HG03159 (cell line): Measurements from ENCODE around the gene KDM4C.
"Not testable (repeated sequence)": the region's sequence is repeated elsewhere in the genome, so short reads cannot be mapped to it uniquely, and the experiment has no call there.

Experiments
- ATAC-seq: cut with Tn5 transposase; IDR thresholded peaks from one replicate; pipeline ENCODE4 v1.9.1; 2021; ENCODE audit warnings: mild to moderate bottlenecking, moderate library complexity; ENCODE audit not compliant: unreplicated experiment

The KDM4C gene

DNA sequence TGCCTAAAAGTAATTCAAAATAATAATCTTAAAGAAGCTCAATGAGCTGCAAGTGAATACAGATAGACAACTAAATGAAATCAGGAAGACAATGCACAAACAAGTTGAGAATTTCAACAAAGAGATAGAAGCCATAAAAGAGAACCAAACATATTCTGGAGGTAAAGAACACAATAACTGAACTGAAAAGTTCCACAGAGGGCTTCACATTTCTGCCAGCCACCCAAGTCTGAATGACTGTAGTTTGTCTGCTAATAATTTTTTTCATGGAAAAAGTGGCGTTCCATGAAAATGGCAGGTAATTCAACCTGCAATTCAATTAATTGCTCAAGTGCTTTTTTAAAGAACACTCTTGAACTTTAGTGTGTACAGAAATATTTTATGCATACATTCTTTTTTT is 251.3 kb downstream of the KDM4C start:
- no peak for ATAC-seq

DNA sequence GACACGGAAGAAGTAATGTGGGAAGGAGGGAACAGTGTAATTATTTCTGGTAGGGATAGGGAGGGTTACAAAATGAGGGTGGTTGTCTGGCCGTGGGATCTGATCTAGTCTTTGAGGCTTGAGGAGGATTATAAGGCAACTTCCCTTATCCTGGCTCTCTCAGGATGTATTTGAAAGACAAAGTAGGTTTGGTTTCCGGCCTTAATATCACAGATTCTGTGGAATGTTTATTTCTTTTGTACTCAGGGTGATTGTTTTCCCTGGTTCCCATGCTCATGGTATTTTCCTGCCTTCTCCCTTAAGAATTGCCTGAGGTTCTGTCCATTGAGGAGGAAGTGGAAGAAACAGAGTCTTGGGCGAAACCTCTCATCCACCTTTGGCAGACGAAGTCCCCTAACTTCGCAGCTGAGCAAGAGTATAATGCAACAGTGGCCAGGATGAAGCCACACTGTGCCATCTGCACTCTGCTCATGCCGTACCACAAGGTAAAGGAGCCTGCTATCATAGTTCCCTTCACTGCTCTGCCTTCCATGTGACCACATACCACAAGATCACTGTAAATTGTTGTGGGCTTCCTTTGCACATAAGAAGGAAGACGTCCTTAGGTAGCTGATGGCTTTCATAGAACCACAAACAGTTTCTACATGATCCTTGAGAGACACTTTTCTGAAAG is 253.8 kb downstream of the KDM4C start:
- ATAC-seq = no peak

DNA sequence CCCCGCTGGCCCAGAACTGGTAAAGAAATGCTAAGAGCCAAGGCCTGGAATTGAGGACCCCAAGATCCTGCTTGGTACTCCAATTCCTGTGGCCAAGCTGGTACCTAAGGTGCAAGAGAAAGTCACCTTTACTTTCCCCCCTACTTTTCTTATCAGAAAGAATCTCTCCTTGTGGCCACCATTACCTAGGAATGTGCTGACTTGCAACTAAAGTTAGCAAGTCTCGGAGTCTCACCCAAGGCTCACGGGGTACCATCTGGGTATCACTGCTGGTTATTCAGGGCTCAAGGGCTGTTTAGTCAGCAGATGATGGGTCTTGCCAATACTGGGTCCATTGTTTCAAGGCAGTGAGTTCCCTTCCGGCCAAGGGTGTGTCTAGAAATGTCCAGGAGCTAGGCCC is 270.2 kb downstream of the KDM4C start:
- ATAC-seq = no peak

DNA sequence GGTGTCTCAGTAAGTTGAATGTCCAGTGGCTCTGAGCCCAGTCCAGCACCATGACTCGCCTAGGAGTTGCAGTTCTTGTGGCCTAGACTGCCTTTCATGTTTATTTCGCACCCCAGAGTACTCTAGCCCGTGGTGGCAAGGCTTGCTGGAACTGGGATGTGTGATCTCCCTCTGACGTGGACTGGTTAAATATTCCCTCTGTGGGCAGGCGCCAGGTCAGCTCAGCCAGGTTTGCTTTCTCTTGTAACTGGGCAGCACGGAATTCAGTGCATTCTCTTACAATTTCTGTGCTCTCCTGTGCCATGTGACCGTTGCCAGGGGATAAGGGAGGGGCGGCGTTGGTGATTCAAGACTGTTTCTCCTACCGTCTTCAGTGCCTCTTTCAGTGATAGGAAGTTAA is 270.8 kb downstream of the KDM4C start:
- ATAC-seq = no peak

DNA sequence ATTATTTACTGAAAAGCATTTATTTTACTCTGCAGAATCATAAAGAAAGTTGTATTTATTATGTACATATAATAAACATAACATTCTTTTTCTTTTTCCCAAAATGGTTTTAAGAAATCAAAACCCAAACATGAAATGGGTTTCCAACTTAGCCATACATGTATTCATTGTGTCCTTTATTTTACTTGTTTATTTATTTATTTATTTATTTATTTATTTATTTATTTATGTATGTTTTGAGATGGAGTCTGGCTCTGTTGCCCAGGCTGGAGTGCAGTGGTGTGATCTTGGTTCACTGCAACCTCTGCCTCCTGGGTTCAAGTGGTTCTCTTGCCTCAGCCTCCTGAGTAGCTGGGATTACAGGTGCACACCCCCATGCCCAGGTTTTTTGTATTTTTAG is 273.2 kb downstream of the KDM4C start:
- not testable (repeated sequence) for ATAC-seq

DNA sequence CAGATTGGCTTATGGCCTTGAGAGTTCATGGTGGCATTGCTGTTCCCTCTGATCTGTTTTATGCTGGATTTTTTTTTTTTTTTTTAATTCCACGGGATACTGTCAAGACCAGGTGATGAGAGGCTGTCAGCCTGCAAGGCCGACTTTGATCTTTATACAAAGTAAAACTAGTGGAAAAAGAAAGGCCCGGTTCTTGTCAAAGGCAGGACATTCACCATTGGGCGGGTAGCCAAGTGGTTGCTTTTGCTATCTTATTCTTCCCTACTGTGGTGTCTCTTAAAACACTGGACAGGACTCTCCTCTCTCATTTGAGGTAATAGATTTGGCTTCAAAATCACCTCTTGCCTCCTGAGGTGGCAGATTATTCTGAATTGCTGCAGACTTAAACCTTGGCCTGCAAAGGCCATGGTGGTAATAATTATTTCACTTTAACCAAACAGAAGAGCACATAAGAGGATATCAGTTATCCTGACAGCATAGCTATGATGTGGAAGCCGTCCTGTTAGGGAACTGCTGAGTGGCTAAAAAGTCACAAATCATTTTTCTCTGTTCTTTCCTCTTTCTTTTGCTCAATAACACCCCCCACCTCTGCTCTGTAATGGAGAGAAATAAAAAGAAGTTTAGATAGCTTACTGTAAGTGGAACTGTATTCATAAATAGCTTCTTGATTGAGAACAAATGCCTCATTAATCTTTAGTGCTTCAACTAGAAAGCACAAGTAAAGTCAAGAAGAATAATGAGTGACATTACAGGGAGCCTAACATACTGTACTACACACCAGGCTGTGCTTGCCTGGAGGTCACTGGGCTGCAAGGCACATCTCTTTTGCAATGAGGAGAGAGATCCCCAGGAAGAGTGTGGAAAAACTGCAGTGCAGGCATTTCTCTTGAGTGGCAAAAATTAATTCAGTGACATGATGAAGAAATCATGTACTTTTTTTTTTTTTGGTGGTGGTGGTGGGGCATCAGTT is 275.6 kb downstream of the KDM4C start:
- no peak for ATAC-seq

DNA sequence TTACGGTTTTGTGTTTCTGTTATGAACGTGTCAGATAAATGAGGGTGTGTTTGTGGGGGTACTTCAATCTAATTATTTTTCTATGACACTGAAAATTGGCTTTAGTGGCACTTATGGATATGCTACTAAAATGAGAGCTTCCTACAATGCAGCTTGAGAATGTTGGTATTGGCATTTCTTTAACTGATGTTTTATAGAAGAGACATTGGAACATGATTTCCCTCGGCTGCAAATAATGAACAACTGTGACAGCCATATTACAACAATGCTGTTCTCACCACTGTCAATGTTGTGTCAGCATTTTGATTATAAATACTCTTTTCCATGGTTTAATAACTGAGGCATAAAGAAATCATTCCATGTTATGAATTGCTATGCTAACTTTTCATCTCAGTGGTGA is 279.4 kb downstream of the KDM4C start:
- ATAC-seq = no peak

DNA sequence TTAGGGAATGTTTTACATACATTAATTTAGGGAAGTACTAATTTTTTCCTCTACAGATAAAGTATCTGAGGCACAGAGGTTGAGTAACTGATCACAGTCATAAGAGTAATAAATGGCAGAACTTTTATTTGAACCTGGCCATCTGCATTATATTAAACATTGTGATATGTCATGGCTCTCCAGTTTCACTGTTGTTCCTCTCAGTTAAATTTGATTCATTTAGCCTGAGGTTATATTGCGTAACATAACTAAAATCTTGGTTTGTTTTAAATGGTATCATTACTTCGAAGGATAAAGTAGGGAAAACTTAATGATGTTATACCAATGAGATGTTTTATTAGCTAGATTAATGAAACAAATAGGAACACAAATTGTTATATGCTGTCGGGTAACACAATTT is 284.4 kb downstream of the KDM4C start:
- no peak for ATAC-seq

DNA sequence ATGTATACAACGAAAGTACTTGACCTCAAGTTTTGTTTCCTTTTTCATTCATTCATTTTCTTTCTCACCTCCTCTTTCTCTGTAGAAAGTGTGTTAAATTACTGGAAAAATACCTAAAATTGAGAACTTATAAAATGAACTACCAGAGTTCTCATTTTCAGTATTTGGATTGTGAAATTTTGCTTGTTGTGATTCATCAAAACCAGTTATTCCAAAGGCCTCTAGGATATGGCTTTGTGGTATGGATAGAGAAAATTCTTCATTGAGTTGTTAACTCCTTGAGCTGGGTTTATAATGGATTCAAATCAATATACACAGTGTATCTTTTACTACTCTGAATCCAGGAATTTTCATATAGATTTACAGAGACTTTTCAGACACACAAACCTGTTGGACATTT is 287.6 kb downstream of the KDM4C start:
- ATAC-seq = no peak

DNA sequence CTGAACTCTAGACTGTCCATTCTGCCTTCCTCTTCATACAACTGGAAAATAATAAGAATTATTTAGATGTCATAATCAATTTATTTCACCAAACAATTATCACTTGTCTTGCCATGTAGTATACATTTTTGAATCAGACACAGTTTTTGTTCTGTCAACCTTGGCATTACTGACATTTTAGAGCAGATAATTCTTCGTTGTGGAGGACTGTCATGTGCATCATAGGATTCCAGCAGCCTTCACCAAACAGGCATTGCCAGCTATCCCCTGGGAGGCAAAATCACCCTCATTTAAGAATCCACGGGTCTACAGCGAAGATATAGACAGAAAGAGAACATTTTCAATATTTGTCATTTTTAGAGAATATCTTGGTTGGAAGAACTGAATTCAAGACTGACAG is 293.9 kb downstream of the KDM4C start:
- no peak for ATAC-seq

DNA sequence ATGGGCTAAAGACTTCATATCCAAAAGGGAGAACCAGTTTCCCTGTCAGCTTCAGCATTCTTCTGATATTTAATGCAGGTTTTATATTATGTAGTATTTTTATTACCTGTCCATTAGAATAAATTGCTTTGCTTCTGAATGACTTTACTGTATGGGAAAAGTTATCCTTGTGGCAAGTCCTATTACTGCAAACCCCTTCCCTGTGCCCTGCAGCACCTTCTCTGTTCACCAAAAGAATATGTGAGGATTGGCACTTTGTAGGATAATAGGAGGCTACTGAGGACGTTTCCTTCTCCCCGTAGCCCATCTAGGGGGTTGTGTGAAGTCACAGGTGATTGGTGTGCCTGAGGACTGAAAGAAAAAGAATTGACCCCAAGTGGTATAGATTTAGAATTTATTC is 296.1 kb downstream of the KDM4C start:
- ATAC-seq = no peak

DNA sequence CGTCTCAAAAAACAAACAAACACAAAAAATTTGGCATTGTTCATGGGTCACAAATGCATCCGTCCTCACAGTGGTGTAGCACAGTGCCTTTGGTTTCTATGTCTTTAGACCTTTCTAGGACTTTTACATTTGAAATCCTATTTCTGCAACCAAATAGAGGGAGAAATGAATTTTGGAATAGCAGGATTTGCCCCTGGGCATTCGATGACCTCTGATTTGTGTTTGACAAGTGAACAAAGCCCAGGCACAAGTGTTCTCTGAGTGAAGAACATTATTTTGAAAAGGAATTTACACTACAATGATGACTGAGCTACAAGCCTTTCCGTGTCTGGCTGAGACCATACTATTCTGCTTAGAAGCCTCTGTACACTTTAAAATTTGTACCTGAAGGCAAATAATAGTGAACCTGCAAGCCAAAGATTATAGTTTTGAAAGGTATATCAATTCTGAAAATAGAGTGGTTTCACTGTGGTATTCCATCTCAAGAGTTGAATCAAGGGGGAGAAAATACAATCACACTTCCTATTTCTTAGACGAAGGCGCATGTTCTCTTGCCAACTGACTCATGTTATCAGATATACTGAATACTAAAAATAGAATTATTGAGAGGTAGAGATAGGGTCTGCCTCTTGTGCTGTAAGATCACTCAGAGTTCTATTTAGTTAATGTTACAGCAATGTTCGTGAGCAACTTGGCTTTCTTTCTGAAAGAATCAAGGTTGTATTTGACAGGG is 297.6 kb downstream of the KDM4C start:
- ATAC-seq = peak; percentile 43

DNA sequence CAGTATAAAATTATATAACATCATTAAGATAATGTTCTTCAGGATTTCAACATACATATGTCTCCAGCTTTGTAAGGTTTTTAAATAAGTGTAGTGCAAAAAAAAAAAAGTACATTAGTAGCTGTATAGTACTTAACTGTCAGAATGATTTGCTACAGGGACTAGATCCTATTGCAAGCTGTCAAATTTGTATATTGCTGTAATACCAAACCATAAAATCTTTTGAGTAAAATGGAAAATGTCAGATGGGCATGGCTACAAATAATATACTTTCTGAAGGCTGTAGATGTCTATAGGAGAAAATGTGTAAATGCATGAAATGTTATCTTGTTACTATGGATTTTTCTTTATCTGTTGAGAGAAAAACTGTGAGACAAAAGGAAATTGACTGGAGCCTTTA is 298.5 kb downstream of the KDM4C start:
- no peak for ATAC-seq

DNA sequence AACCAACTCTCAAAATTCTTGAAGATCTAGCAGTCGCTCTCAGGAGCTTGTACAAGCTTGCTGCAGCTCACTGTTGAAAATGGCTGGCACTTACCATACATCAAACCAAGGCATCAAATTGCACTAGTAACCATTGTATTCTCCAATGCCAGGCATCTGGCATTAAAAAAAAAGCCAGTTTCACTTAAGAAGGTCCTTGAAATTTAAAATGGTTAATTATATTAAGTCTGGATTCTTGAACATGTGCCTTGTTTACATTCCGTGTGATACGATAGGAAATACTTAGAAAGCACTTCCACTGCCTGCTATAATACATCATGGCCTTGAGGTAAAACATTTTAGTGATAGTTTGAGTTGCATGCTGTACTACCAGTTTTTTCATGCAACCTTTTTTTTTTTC is 300.7 kb downstream of the KDM4C start:
- no peak for ATAC-seq

DNA sequence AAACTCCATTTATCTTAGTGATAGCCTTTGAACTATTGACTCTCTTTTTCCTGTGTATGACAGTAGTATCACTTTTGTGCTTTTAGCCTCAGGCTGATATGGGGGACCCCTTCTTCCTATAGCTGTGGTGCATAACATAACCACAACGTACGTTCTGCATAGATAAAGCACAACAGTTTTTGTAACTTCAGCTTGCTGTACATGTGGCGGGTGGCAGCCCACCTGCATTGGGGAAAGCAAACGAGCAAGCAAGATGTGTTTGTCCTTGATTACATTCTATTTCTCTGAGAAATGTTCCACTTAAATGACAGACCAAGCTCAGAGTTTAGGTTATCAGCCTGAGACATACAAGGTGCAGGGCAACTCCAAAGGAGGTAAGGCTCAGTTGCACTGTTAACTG is 309.4 kb downstream of the KDM4C start:
- ATAC-seq = no peak

DNA sequence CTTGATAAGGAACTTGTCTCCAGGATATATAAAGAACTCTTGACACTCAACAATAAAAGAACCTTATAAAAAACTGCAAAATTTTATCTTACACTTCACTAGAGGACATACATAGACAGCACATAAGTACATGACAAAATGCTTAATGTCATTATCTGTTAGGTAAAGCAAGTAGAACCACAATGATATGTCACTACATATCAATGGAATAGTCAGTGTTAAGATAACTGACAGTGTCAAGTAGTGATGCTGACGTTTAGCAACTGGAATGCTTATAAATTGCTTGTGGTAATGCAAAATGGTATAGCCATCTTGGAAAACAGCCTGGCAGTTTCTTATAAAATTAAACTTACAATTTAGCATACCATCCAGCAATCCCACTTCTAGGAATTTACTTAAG is 314.1 kb downstream of the KDM4C start:
- no peak for ATAC-seq

DNA sequence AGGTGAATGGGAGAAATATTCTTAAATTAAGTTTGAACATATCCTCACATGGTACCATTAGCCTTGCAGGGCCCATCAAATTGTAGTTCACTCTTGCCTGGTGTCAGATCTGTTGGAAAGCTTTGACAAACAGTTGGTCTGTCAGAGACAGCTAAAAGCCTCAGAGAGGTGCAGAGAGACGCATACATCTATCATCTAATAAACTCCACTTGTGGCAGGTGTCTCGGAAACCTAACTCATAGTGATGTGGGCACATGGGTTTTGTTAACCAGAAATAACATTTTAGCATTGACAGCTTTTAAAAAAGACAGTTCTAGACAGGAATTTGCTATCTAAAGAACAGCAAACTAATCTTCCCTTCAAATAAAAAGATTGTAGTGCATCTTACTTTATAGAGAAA is 315.9 kb downstream of the KDM4C start:
- no peak for ATAC-seq

DNA sequence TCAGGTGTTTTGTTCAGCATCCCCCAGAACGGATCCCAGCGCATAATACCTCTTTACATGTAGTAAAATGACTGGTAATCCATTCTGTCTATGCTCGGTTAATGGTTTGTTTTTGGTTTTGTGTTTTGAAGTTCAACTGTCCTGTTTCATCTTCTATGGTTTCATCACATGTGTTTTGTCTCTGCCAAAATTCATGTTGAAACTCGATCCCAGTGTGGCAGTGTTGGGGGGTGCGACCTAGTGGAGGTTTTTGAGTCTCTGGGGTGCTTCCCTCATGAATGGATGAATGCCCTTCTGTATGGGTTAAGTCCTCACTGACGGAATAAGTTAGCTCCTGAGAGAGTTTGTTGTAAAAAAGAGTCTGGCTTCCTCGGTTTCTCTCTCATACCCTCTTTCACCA is 317.4 kb downstream of the KDM4C start:
- no peak for ATAC-seq

DNA sequence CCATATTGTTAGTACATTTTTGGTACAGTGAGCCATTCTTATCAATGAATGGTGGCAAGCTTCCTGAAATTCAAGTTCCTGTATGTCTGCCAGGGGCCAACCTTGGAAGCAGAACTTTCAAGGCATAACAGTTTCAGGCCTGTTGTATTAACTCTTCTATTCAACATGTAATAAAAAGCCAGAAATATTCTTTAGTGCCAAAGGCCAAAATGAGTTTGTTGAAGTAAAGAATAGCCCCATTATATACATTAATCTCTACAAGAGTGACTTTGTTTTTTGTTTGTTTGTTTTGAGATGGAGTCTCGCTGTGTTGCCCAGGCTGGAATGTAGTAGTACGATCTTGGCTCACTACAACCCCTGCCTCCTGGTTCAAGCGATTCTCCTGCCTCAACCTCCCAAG is 321.3 kb downstream of the KDM4C start:
- ATAC-seq = no peak

DNA sequence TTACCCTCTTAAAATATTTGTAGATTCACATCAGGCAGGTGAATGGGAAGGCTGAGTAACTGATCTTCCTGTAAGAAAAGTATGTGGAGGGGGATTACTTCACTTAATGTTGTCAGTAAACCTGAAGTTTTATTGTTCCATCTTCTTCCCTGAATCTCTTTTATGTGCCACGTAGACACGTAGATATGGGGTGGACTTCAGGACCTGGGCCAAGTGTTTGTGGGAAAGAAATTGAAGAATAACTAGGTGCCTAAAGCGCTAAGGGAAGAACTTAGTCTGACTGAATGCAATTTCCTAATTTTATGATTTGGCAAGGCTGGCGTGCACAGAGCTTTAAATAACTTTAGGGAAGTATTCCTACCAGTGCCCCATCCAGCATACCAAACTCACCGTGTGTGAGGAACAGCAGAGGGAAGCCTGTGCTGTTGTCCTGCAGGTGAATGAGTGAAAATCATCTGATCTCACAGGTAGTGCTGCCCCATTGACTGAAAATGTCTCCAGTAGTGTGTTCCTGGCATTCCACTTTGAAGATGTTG is 323.4 kb downstream of the KDM4C start:
- ATAC-seq = no peak

DNA sequence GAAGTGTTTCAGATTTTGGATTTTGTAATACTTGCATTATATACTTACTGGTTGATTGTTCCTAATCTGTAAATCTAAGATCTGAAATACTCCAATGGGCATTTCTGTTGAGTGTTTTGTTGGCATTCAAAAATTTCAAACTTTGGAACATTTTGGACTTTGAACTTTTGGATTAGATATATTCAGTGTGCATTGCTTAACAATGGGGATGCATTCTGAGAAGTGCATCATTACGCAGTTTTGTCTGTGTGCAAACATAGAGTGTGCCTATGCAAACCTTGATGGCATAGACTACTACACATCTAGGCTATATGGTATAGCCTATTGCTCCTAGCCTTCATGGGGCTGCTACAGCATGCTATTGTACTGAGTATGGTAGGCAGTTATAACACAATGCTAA is 325.4 kb downstream of the KDM4C start:
- ATAC-seq = no peak
